Suprapubic skin (tissue), 4 donors: ENCODE data around the gene SPINDOC. TPM values are rescaled to one million over a fixed set of nuclear protein-coding genes. Genes with fewer than 3 reads are reported as not detected.

Source experiments
- DNase-seq, 2 donors: peaks; one replicate each; pipeline ENCODE4 v3.0.0-alpha.2; 2019; ENCODE audit warnings: low spot score in 2 of 2
- H3K27ac ChIP-seq: fragments of 200-600 bp; sonication (generic); one replicate; pipeline ENCODE4 v1.5.1; 2019
- H3K27me3 ChIP-seq: fragments of 200-600 bp; sonication (generic); one replicate; pipeline ENCODE4 v1.5.1; 2019
- H3K36me3 ChIP-seq: fragments of 200-600 bp; sonication (generic); one replicate; pipeline ENCODE4 v1.5.1; 2019
- H3K4me1 ChIP-seq: fragments of 200-600 bp; sonication (generic); one replicate; pipeline ENCODE4 v1.5.1; 2019
- H3K4me3 ChIP-seq: fragments of 200-600 bp; sonication (generic); one replicate; pipeline ENCODE4 v1.5.1; 2019; ENCODE audit warnings: mild to moderate bottlenecking
- H3K9me3 ChIP-seq: fragments of 200-600 bp; sonication (generic); one replicate; pipeline ENCODE4 v1.5.1; 2019
- CTCF ChIP-seq, 2 donors: fragments of 200-600 bp in 1 of 2; fragments of 450-650 bp in 1 of 2; sonication (generic) in 1 of 2; IDR thresholded peaks; one replicate each; pipeline ENCODE4 v1.5.1; 2016 to 2019; ENCODE audit warnings: antibody characterized with exemption in 2 of 2, mild to moderate bottlenecking in 1 of 2, moderate library complexity in 1 of 2
- EP300 ChIP-seq: sonication (generic); formaldehyde crosslinking; IDR thresholded peaks from one replicate; pipeline ENCODE4 v1.6.1; 2017; ENCODE audit warnings: antibody characterized with exemption
- POLR2A ChIP-seq, 2 donors: fragments of 450-650 bp; IDR thresholded peaks; one replicate each; pipeline ENCODE4 v1.6.1; 2017; ENCODE audit warnings: antibody characterized with exemption in 2 of 2, mild to moderate bottlenecking in 2 of 2, moderate library complexity in 2 of 2
- POLR2AphosphoS5 ChIP-seq, 3 donors: sonication (generic); formaldehyde crosslinking; IDR thresholded peaks; one replicate each; pipeline ENCODE4 v1.6.1; 2017; ENCODE audit warnings: antibody characterized with exemption in 3 of 3
- WGBS: methylation state at CpG from one replicate; pipeline ENCODE4 v1.1.5; 2018; 5-methylcytosine and 5-hydroxymethylcytosine counted together
- total RNA-seq, 4 donors: library from RNA; depleted of rRNA; stranded (reverse); fragments of >200 nt; gene quantifications; one replicate each; pipeline ENCODE4 v1.1.0, GENCODE V29; 2016

SPINDOC gene
- 1 to 10 TPM; 3.9 to 9.4 (median 6.3) TPM for total RNA-seq

GRCh38 chr11:63813035-63813562, at the start of gene SPINDOC:
TSS of gene SPINDOC (plus strand) at chr11:63813456. CDS start at chr11:63813687, 231 bp downstream.
- peak in 1 of 2 donors; percentile 74 for DNase-seq
- TF ChIP-seq EP300 (no peak), POLR2AphosphoS5 (IDR thresholded peaks at IDR 0.05) (no peak), POLR2A (IDR thresholded peaks at IDR 0.05) (peak in 1 of 2 donors; percentile 46), CTCF (IDR thresholded peaks at IDR 0.05) (no peak)
- WGBS = 3% methylated on average over 7 of the region's 65 CpGs

GRCh38 chr11:63763496-63764339, 49.5 kb upstream of the SPINDOC start:
- DNase-seq = no peak
- H3K4me1 ChIP-seq = peaks cover 50% of the 10 kb centered on the region
- 76% methylated on average over 70 of the region's 82 CpGs for WGBS
- H3K27me3 ChIP-seq = no peaks in the 10 kb centered on the region
- H3K4me3 ChIP-seq = peak overlapping the region; percentile 49
- TF ChIP-seq CTCF (IDR thresholded peaks at IDR 0.05) = no peak
- TF ChIP-seq POLR2AphosphoS5 (IDR thresholded peaks at IDR 0.05) = no peak
- TF ChIP-seq EP300 = no peak
- H3K9me3 ChIP-seq = no peaks in the 10 kb centered on the region
- no peak overlapping the region for H3K27ac ChIP-seq
- H3K36me3 ChIP-seq = peaks cover 18% of the 10 kb centered on the region

More at GRCh38 chr11:63813035-63813562, at the start of gene SPINDOC:
- H3K27ac ChIP-seq = peak within 1 kb of the TSS; percentile 12
- H3K36me3 ChIP-seq = peaks cover 6% of the 10 kb centered on the region
- no peaks in the 10 kb centered on the region for H3K9me3 ChIP-seq
- peak within 1 kb of the TSS; percentile 72 for H3K4me3 ChIP-seq
- no peaks in the 10 kb centered on the region for H3K27me3 ChIP-seq
- peaks cover 24% of the 10 kb centered on the region for H3K4me1 ChIP-seq

- peaks cover 56% of the 10 kb centered on the region for H3K4me1 ChIP-seq
Observed at GRCh38 chr11:63764340-63764678, 48.9 kb upstream of the SPINDOC start.

GRCh38 chr11:63764679-63765647, 48.3 kb upstream of the SPINDOC start:
- H3K9me3 ChIP-seq = no peaks in the 10 kb centered on the region
- no peak for TF ChIP-seq POLR2A (IDR thresholded peaks at IDR 0.05)
- no peak for TF ChIP-seq CTCF (IDR thresholded peaks at IDR 0.05)
- no peak for TF ChIP-seq POLR2AphosphoS5 (IDR thresholded peaks at IDR 0.05)
- TF ChIP-seq EP300 = no peak
- peaks cover 61% of the 10 kb centered on the region for H3K4me1 ChIP-seq
- no peaks in the 10 kb centered on the region for H3K27me3 ChIP-seq
- WGBS = 70% methylated on average over 14 of the region's 30 CpGs
- no peak overlapping the region for H3K27ac ChIP-seq
- peaks cover 15% of the 10 kb centered on the region for H3K36me3 ChIP-seq
- no peak overlapping the region for H3K4me3 ChIP-seq
- DNase-seq = no peak

More at GRCh38 chr11:63764340-63764678, 48.9 kb upstream of the SPINDOC start:
- H3K9me3 ChIP-seq = no peaks in the 10 kb centered on the region
- peaks cover 15% of the 10 kb centered on the region for H3K36me3 ChIP-seq
- H3K4me3 ChIP-seq = no peak overlapping the region
- H3K27me3 ChIP-seq = no peaks in the 10 kb centered on the region
- no peak for DNase-seq
- WGBS = 89% methylated on average over 10 of the region's 23 CpGs
- no peak for TF ChIP-seq POLR2A (IDR thresholded peaks at IDR 0.05)
- no peak for TF ChIP-seq CTCF (IDR thresholded peaks at IDR 0.05)
- no peak for TF ChIP-seq POLR2AphosphoS5 (IDR thresholded peaks at IDR 0.05)
- TF ChIP-seq EP300 = no peak
- no peak overlapping the region for H3K27ac ChIP-seq
